HEK293 (cell line): ENCODE data around the gene MARCKSL1.

Experiments
- TCF7L2 ChIP-seq: IDR thresholded peaks from 2 replicates; pipeline ENCODE4 v1.6.1; 2011; ENCODE audit warnings: low read depth, mild to moderate bottlenecking, inconsistent platforms, low read length, moderate library complexity, borderline replicate concordance
- ZBTB1 ChIP-seq: fragments of 450-650 bp; formaldehyde crosslinking; IDR thresholded peaks from 2 replicates; pipeline ENCODE4 v1.5.1; 2016; ENCODE audit warnings: missing biosample characterization, missing genetic modification characterization
- ZNF169 ChIP-seq: fragments of 450-650 bp; formaldehyde crosslinking; IDR thresholded peaks from 2 replicates; pipeline ENCODE4 v1.5.1; 2016; ENCODE audit warnings: missing biosample characterization, missing genetic modification characterization
- ZNF239 ChIP-seq: fragments of 450-650 bp; formaldehyde crosslinking; IDR thresholded peaks from 2 replicates; pipeline ENCODE4 v1.5.1; 2016; ENCODE audit warnings: missing biosample characterization, missing genetic modification characterization
- ZNF776 ChIP-seq: fragments of 450-650 bp; formaldehyde crosslinking; IDR thresholded peaks from 2 replicates; pipeline ENCODE4 v1.5.0; 2017; ENCODE audit warnings: missing biosample characterization, missing genetic modification characterization, borderline replicate concordance
- TF ChIP-seq, protein P1 (sequence below): fragments of 450-650 bp; formaldehyde crosslinking; IDR thresholded peaks from 2 replicates; pipeline ENCODE4 v1.5.1; 2016; ENCODE audit warnings: missing biosample characterization, missing genetic modification characterization
- TF ChIP-seq, protein P2 (sequence below): fragments of 450-650 bp; formaldehyde crosslinking; IDR thresholded peaks from 2 replicates; pipeline ENCODE4 v1.5.1; 2016; ENCODE audit warnings: missing biosample characterization, missing genetic modification characterization
- TF ChIP-seq, protein P3 (sequence below): fragments of 450-650 bp; formaldehyde crosslinking; IDR thresholded peaks from 2 replicates; pipeline ENCODE4 v1.5.1; 2016; ENCODE audit warnings: missing biosample characterization, missing genetic modification characterization

GRCh38 chr1:32339363-32339978 is 3.4 kb upstream of the MARCKSL1 start:
- TF ChIP-seq ZNF169 (tag by site-specific recombination) (no peak), ZNF239 (tag by site-specific recombination) (no peak), ZBTB1 (tag by site-specific recombination) (no peak), TCF7L2 (no peak), ZNF776 (tag by site-specific recombination) (no peak)
- TF ChIP-seq, protein P1, sequence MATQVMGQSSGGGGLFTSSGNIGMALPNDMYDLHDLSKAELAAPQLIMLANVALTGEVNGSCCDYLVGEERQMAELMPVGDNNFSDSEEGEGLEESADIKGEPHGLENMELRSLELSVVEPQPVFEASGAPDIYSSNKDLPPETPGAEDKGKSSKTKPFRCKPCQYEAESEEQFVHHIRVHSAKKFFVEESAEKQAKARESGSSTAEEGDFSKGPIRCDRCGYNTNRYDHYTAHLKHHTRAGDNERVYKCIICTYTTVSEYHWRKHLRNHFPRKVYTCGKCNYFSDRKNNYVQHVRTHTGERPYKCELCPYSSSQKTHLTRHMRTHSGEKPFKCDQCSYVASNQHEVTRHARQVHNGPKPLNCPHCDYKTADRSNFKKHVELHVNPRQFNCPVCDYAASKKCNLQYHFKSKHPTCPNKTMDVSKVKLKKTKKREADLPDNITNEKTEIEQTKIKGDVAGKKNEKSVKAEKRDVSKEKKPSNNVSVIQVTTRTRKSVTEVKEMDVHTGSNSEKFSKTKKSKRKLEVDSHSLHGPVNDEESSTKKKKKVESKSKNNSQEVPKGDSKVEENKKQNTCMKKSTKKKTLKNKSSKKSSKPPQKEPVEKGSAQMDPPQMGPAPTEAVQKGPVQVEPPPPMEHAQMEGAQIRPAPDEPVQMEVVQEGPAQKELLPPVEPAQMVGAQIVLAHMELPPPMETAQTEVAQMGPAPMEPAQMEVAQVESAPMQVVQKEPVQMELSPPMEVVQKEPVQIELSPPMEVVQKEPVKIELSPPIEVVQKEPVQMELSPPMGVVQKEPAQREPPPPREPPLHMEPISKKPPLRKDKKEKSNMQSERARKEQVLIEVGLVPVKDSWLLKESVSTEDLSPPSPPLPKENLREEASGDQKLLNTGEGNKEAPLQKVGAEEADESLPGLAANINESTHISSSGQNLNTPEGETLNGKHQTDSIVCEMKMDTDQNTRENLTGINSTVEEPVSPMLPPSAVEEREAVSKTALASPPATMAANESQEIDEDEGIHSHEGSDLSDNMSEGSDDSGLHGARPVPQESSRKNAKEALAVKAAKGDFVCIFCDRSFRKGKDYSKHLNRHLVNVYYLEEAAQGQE (tag by site-specific recombination), result no peak
- TF ChIP-seq, protein P2, sequence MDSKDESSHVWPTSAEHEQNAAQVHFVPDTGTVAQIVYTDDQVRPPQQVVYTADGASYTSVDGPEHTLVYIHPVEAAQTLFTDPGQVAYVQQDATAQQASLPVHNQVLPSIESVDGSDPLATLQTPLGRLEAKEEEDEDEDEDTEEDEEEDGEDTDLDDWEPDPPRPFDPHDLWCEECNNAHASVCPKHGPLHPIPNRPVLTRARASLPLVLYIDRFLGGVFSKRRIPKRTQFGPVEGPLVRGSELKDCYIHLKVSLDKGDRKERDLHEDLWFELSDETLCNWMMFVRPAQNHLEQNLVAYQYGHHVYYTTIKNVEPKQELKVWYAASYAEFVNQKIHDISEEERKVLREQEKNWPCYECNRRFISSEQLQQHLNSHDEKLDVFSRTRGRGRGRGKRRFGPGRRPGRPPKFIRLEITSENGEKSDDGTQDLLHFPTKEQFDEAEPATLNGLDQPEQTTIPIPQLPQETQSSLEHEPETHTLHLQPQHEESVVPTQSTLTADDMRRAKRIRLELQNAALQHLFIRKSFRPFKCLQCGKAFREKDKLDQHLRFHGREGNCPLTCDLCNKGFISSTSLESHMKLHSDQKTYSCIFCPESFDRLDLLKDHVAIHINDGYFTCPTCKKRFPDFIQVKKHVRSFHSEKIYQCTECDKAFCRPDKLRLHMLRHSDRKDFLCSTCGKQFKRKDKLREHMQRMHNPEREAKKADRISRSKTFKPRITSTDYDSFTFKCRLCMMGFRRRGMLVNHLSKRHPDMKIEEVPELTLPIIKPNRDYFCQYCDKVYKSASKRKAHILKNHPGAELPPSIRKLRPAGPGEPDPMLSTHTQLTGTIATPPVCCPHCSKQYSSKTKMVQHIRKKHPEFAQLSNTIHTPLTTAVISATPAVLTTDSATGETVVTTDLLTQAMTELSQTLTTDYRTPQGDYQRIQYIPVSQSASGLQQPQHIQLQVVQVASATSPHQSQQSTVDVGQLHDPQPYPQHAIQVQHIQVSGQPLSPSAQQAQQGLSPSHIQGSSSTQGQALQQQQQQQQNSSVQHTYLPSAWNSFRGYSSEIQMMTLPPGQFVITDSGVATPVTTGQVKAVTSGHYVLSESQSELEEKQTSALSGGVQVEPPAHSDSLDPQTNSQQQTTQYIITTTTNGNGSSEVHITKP, result no peak
- TF ChIP-seq, protein P3, sequence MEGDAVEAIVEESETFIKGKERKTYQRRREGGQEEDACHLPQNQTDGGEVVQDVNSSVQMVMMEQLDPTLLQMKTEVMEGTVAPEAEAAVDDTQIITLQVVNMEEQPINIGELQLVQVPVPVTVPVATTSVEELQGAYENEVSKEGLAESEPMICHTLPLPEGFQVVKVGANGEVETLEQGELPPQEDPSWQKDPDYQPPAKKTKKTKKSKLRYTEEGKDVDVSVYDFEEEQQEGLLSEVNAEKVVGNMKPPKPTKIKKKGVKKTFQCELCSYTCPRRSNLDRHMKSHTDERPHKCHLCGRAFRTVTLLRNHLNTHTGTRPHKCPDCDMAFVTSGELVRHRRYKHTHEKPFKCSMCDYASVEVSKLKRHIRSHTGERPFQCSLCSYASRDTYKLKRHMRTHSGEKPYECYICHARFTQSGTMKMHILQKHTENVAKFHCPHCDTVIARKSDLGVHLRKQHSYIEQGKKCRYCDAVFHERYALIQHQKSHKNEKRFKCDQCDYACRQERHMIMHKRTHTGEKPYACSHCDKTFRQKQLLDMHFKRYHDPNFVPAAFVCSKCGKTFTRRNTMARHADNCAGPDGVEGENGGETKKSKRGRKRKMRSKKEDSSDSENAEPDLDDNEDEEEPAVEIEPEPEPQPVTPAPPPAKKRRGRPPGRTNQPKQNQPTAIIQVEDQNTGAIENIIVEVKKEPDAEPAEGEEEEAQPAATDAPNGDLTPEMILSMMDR, result no peak
